Natural killer cell (primary cell): Measurements from ENCODE around the gene MORC2. TPM values are rescaled to one million over a fixed set of nuclear protein-coding genes. Genes with fewer than 3 reads are reported as not detected.

Experiments
- ATAC-seq, 3 donors: fragments of 150-1000 bp in 2 of 3; fragments of 200-7000 bp in 1 of 3; cut with Tn5 transposase; 1 replicate in 1 of 3; 2 replicates in 2 of 3; pipeline ENCODE4 v1.10.0; 2021; ENCODE audit warnings: mild to moderate bottlenecking in 2 of 3, moderate library complexity in 2 of 3
- DNase-seq, 2 donors: peaks; one replicate each; pipeline versions ENCODE4 v3.0.0 to v3.0.0-alpha.2; 2013 to 2021; ENCODE audit warnings: mixed read lengths in 1 of 2
- H3K27ac ChIP-seq: one replicate; pipeline ENCODE4 v1.5.1; 2013; ENCODE audit warnings: mild to moderate bottlenecking, low read length
- H3K27me3 ChIP-seq: one replicate; pipeline ENCODE4 v1.6.1; 2013; ENCODE audit warnings: low read length; ENCODE audit not compliant: control insufficient read depth, insufficient read depth
- H3K36me3 ChIP-seq: one replicate; pipeline ENCODE4 v1.6.1; 2013; ENCODE audit warnings: low read length; ENCODE audit not compliant: control insufficient read depth, insufficient read depth
- H3K4me1 ChIP-seq: one replicate; pipeline ENCODE4 v1.6.1; 2013; ENCODE audit warnings: low read length; ENCODE audit not compliant: control insufficient read depth, insufficient read depth
- H3K4me3 ChIP-seq: one replicate; pipeline ENCODE4 v1.5.1; 2013; ENCODE audit warnings: low read length
- H3K9me3 ChIP-seq: one replicate; pipeline ENCODE4 v1.6.1; 2013; ENCODE audit warnings: low read length; ENCODE audit not compliant: control insufficient read depth, insufficient read depth
- H3K27ac Mint-ChIP-seq, 2 donors: one replicate each; pipeline ENCODE4 v1.8.0; 2022; ENCODE audit warnings: mild to moderate bottlenecking in 2 of 2, mixed read lengths in 2 of 2, moderate library complexity in 1 of 2
- H3K27me3 Mint-ChIP-seq, 2 donors: one replicate each; pipeline ENCODE4 v1.8.0; 2022; ENCODE audit warnings: low read depth in 2 of 2, mixed read lengths in 2 of 2
- H3K36me3 Mint-ChIP-seq: one replicate; pipeline ENCODE4 v1.8.0; 2022; ENCODE audit warnings: mixed read lengths
- H3K4me1 Mint-ChIP-seq, 2 donors: one replicate each; pipeline ENCODE4 v1.8.0; 2022; ENCODE audit warnings: mixed read lengths in 2 of 2
- H3K4me3 Mint-ChIP-seq: one replicate; pipeline ENCODE4 v1.8.0; 2022; ENCODE audit warnings: mild to moderate bottlenecking, moderate library complexity, mixed read lengths
- H3K9me3 Mint-ChIP-seq, 2 donors: one replicate each; pipeline ENCODE4 v1.8.0; 2022; ENCODE audit warnings: mixed read lengths in 2 of 2
- WGBS: methylation state at CpG from one replicate; pipeline ENCODE4 v1.1.7; 2013; ENCODE audit warnings: missing lambda C conversion rate; ENCODE audit not compliant: insufficient coverage; 5-methylcytosine and 5-hydroxymethylcytosine counted together
- intact Hi-C: fragments of 100-400 bp; cut with micrococcal nuclease; formaldehyde crosslinking; loops from one replicate; pipeline ENCODE4 v1.14.2; 2022
- total RNA-seq, 4 donors: library from RNA; stranded (reverse); fragments of 120-200 nt in 1 of 4; gene quantifications; one replicate each; pipeline versions ENCODE4 v1.2.3 to v1.2.4, GENCODE V29; 2013 to 2022
- TF ChIP-seq, protein P1 (sequence below): fragments of 200-600 bp; IDR thresholded peaks from one replicate; pipeline ENCODE4 v1.8.0; 2022; ENCODE audit warnings: antibody characterized with exemption

The MORC2 gene
- total RNA-seq, 3 donors from 2014 or later (not counting 1 experiment from before 2014, with no cell fraction given): 15.3 to 19.7 (median 16.4) TPM

DNA sequence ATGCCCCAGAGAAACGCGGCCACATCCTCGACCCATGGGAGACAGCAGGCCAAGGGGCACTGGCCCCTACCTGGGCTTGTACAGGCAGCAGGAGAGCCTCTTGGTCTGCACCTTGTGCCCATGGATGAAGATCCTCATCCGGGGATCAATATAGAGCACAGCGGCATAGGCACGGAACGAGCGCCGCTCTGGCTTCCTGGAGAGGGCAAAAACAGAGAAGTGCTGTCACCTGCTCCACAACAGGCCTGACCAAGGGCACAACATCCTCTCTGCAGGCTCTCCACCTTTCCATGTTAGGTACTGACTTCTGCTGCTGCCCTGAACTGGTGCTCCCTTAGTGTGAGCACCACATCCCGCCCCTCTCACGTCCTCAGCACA lies 27.2 kb downstream of the MORC2 start:
- ATAC-seq (no peak), DNase-seq (peak in 1 of 2 donors; percentile 38)
- WGBS: 88% methylated on average over 11 of the region's 11 CpGs
- Mint-ChIP-seq H3K4me1 (peaks cover 33 to 40% of the 10 kb centered on the region in 2 donors), H3K27me3 (no peaks in the 10 kb centered on the region), H3K9me3 (no peaks in the 10 kb centered on the region), H3K27ac (peak overlapping the region; percentile 65 to 70), H3K36me3 (peaks cover 22% of the 10 kb centered on the region), H3K4me3 (peak overlapping the region; percentile 66)
- intact Hi-C loops: no loop called here
- Histone ChIP-seq H3K4me3 (no peak overlapping the region), H3K27ac (peak overlapping the region; percentile 28), H3K27me3 (no peaks in the 10 kb centered on the region), H3K4me1 (peaks cover 34% of the 10 kb centered on the region), H3K9me3 (no peaks in the 10 kb centered on the region), H3K36me3 (peaks cover 69% of the 10 kb centered on the region)
- TF ChIP-seq, protein P1, sequence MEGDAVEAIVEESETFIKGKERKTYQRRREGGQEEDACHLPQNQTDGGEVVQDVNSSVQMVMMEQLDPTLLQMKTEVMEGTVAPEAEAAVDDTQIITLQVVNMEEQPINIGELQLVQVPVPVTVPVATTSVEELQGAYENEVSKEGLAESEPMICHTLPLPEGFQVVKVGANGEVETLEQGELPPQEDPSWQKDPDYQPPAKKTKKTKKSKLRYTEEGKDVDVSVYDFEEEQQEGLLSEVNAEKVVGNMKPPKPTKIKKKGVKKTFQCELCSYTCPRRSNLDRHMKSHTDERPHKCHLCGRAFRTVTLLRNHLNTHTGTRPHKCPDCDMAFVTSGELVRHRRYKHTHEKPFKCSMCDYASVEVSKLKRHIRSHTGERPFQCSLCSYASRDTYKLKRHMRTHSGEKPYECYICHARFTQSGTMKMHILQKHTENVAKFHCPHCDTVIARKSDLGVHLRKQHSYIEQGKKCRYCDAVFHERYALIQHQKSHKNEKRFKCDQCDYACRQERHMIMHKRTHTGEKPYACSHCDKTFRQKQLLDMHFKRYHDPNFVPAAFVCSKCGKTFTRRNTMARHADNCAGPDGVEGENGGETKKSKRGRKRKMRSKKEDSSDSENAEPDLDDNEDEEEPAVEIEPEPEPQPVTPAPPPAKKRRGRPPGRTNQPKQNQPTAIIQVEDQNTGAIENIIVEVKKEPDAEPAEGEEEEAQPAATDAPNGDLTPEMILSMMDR: no peak

DNA sequence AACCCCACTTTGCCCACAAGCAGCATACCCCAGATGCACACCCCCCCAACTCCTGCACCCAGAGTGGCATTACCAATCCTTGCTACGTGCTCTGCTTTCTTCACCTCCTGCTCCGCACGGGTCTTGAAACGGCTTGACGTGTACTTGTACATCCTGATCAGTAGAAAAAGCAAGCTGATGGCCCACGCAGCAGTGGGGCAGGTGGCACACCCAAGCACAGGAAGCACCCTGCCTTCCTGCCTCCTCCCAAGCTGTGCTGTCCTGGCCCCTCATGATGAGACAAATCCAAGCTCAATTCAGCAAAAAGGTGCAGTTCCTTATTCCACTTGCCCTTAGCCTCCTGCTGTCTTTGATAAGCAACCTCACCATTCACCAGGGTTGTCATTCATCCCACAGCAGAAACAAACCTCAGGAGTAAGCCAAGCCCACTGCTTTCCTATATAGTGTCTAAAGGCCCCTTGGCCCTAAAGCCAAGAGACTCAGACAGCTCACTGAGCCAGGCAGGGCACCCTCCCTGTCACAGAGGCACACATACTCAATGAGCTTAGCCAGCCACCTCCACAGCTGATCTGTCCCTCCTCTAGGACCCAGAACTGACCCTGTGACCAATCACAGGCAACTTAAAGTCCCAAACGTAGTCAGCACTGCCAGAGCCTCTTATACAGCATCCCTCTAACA lies 27.8 kb downstream of the MORC2 start:
- TF ChIP-seq, protein P1: no peak
- ATAC-seq (peak in 2 of 3 donors; percentile 30 to 32), DNase-seq (peak in 1 of 2 donors; percentile 67)
- H3K36me3 Mint-ChIP-seq: peaks cover 19% of the 10 kb centered on the region
- peaks cover 33 to 40% of the 10 kb centered on the region in 2 donors for H3K4me1 Mint-ChIP-seq
- 39% methylated on average over 7 of the region's 7 CpGs for WGBS
- no peaks in the 10 kb centered on the region for H3K27me3 Mint-ChIP-seq
- Histone ChIP-seq H3K9me3 (no peaks in the 10 kb centered on the region), H3K4me3 (no peak overlapping the region), H3K36me3 (peaks cover 69% of the 10 kb centered on the region), H3K27ac (peak overlapping the region; percentile 28), H3K27me3 (no peaks in the 10 kb centered on the region), H3K4me1 (peaks cover 34% of the 10 kb centered on the region)
- intact Hi-C loops: no loop called here
- no peaks in the 10 kb centered on the region for H3K9me3 Mint-ChIP-seq
- H3K4me3 Mint-ChIP-seq: peak overlapping the region; percentile 66
- H3K27ac Mint-ChIP-seq: peak overlapping the region; percentile 65 to 70

DNA sequence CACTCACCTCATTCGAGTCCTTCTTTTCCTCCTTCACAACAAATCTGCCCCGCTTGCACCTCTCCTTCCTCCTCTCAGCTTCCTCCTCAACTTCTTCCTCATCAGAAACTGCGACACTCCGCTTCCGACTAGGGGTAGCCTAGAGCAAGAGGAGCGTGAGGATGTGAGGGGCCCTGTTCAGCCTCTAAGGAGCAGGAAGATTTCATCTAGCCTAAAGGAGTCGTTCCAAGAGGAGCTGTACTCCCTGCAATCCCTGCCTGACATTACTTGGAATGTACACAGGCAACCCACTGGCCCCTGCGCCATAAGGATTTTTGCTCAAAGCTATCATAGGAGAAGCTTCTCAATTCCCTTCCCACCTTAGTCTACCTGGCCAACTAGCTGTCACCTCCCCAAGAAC lies 34.5 kb downstream of the MORC2 start:
- no peak for ATAC-seq
- no peak overlapping the region for H3K27ac ChIP-seq
- Mint-ChIP-seq H3K27ac (no peak overlapping the region), H3K36me3 (peaks cover 42% of the 10 kb centered on the region), H3K4me1 (peaks cover 0 to 4% of the 10 kb centered on the region in 2 donors), H3K9me3 (no peaks in the 10 kb centered on the region), H3K27me3 (no peaks in the 10 kb centered on the region), H3K4me3 (no peak overlapping the region)
- TF ChIP-seq, protein P1: no peak
- intact Hi-C loops: no loop called here
- peaks cover 85% of the 10 kb centered on the region for H3K36me3 ChIP-seq
- H3K4me3 ChIP-seq: no peak overlapping the region
- DNase-seq: no peak
- no peaks in the 10 kb centered on the region for H3K27me3 ChIP-seq
- 97% methylated on average over 8 of the region's 8 CpGs for WGBS
- H3K4me1 ChIP-seq: no peaks in the 10 kb centered on the region
- no peaks in the 10 kb centered on the region for H3K9me3 ChIP-seq

DNA sequence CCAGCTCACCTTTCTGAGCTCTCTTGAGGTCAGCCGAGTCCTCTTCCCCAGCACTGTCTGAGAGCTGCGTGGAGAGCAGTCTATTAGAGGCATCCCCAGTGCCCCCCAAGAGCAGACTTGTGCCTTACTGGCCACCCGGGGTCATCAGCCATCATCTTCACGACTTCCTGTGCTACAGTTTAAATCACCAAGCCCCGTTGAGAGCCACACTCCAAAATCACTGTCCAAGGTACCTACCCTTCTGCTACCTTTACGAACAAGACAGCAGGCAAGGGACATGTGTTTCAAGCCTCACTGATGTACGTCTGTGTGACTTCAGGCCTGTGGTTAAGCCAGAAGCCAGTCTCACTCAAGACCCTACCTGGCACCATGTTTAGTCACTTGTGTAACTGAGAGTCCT lies 35.1 kb downstream of the MORC2 start:
- Histone ChIP-seq H3K9me3 (no peaks in the 10 kb centered on the region), H3K27me3 (no peaks in the 10 kb centered on the region), H3K4me3 (no peak overlapping the region), H3K36me3 (peaks cover 86% of the 10 kb centered on the region), H3K4me1 (no peaks in the 10 kb centered on the region), H3K27ac (no peak overlapping the region)
- H3K27me3 Mint-ChIP-seq: no peaks in the 10 kb centered on the region
- H3K4me3 Mint-ChIP-seq: no peak overlapping the region
- DNase-seq: no peak
- H3K36me3 Mint-ChIP-seq: peaks cover 37% of the 10 kb centered on the region
- no peak for ATAC-seq
- WGBS: 92% methylated on average over 7 of the region's 7 CpGs
- no peaks in the 10 kb centered on the region for H3K9me3 Mint-ChIP-seq
- peaks cover 0 to 4% of the 10 kb centered on the region in 2 donors for H3K4me1 Mint-ChIP-seq
- H3K27ac Mint-ChIP-seq: no peak overlapping the region
- intact Hi-C loops: no loop called here
- TF ChIP-seq, protein P1: no peak
